Peyer's patch (tissue), 4 donors: Measurements from ENCODE around the gene SWAP70.

Experiments used
- POLR2A ChIP-seq, 2 donors: fragments of 450-650 bp; IDR thresholded peaks; one replicate each; pipeline ENCODE4 v1.5.1; 2017; ENCODE audit warnings: antibody characterized with exemption in 2 of 2, mild to moderate bottlenecking in 2 of 2, moderate library complexity in 2 of 2
- TF ChIP-seq, protein P1 (sequence below), 6 experiments: fragments of 450-650 bp in 4 of 6; fragments of 200-600 bp in 2 of 6; sonication (generic) in 1 of 6; IDR thresholded peaks; one replicate each; pipeline ENCODE4 v1.5.1; 2017 to 2019; ENCODE audit warnings: antibody characterized with exemption in 6 of 6, mild to moderate bottlenecking in 3 of 6, moderate library complexity in 1 of 6

DNA sequence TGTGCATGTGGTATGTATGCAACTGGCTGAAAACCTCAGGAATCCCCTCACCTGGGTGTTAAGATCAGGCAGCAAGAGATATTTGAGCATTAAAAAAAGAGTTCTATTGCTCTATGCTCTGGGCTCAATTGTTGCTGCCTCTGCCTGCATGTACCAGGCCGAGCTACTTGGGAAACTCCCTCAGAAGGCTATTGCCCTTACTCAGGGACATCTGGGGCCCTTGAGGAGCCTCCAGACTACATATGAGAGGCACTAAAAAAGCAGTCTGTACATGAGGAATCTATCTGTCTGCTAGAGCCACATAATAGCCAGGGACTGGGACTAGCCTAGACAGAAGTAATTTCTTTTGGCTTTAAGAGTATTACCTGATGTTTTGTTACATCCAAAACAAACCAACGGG lies 120.1 kb downstream of the SWAP70 start:
- no peak for TF ChIP-seq POLR2A (IDR thresholded peaks at IDR 0.05)
- TF ChIP-seq, protein P1, sequence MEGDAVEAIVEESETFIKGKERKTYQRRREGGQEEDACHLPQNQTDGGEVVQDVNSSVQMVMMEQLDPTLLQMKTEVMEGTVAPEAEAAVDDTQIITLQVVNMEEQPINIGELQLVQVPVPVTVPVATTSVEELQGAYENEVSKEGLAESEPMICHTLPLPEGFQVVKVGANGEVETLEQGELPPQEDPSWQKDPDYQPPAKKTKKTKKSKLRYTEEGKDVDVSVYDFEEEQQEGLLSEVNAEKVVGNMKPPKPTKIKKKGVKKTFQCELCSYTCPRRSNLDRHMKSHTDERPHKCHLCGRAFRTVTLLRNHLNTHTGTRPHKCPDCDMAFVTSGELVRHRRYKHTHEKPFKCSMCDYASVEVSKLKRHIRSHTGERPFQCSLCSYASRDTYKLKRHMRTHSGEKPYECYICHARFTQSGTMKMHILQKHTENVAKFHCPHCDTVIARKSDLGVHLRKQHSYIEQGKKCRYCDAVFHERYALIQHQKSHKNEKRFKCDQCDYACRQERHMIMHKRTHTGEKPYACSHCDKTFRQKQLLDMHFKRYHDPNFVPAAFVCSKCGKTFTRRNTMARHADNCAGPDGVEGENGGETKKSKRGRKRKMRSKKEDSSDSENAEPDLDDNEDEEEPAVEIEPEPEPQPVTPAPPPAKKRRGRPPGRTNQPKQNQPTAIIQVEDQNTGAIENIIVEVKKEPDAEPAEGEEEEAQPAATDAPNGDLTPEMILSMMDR (IDR thresholded peaks at IDR 0.05): no peak
